SK-N-SH treated with all-trans-retinoic acid at 6 μM for 48 hours (cell line): Measurements from ENCODE around the gene SUPT3H.

Experiments
- CREB5 ChIP-seq: fragments of 250-450 bp; sonication (Bioruptor Pico); IDR thresholded peaks from 2 replicates; pipeline ENCODE4 v1.5.1; 2020; ENCODE audit warnings: low read depth, mild to moderate bottlenecking, moderate library complexity
- POU6F1 ChIP-seq: fragments of 250-450 bp; sonication (Bioruptor Pico); IDR thresholded peaks from 2 replicates; pipeline ENCODE4 v1.8.0; 2021; ENCODE audit warnings: low read depth, mild to moderate bottlenecking, moderate library complexity, borderline replicate concordance
- ZFP3 ChIP-seq: fragments of 250-450 bp; sonication (Bioruptor Pico); IDR thresholded peaks from 2 replicates; pipeline ENCODE4 v1.5.0; 2020; ENCODE audit warnings: mild to moderate bottlenecking, moderate library complexity
- ZNF8 ChIP-seq: fragments of 450-650 bp; formaldehyde crosslinking; IDR thresholded peaks from 2 replicates; pipeline ENCODE4 v1.5.0; 2020; ENCODE audit warnings: mild to moderate bottlenecking, moderate library complexity

GRCh38 chr6:44785130-44785529 is 592.6 kb downstream of the SUPT3H start:
- TF ChIP-seq POU6F1 (CRISPR knock-in tag) (no peak), CREB5 (CRISPR knock-in tag) (no peak), ZFP3 (CRISPR knock-in tag) (no peak), ZNF8 (CRISPR knock-in tag) (no peak)
